Gastrocnemius medialis (tissue), 4 donors: ENCODE measurements around the gene ADGRB3. TPM values are rescaled to one million over a fixed set of nuclear protein-coding genes. Genes with fewer than 3 reads are reported as not detected.

Source experiments
- ATAC-seq, 2 donors: fragments of 150-250 bp; one replicate each; pipeline ENCODE4 v1.9.1; 2016
- DNase-seq, 2 donors: peaks; one replicate each; pipeline ENCODE4 v3.0.0-alpha.2; 2019
- H3K27ac ChIP-seq, 4 donors: fragments of 200-600 bp; sonication (generic); 1 replicate in 1 of 4; 2 replicates in 3 of 4; pipeline ENCODE4 v1.5.1; 2016 to 2018; ENCODE audit warnings: mild to moderate bottlenecking in 2 of 4, moderate library complexity in 1 of 4
- H3K27me3 ChIP-seq, 3 donors: fragments of 200-600 bp; sonication (generic) in 2 of 3; 1 replicate in 1 of 3; 2 replicates in 2 of 3; pipeline versions ENCODE4 v1.5.1 to v1.6.0; 2016 to 2019; ENCODE audit warnings: mild to moderate bottlenecking in 1 of 3, moderate library complexity in 1 of 3
- H3K36me3 ChIP-seq, 2 donors: fragments of 200-600 bp; sonication (generic) in 1 of 2; one replicate each; pipeline ENCODE4 v1.5.1; 2017 to 2018
- H3K4me1 ChIP-seq, 2 donors: fragments of 200-600 bp; sonication (generic) in 1 of 2; one replicate each; pipeline ENCODE4 v1.5.1; 2016 to 2017; ENCODE audit warnings: mild to moderate bottlenecking in 2 of 2
- H3K4me3 ChIP-seq, 4 donors: fragments of 200-600 bp; sonication (generic) in 3 of 4; 1 replicate in 1 of 4; 2 replicates in 3 of 4; pipeline ENCODE4 v1.5.1; 2016 to 2019; ENCODE audit warnings: mild to moderate bottlenecking in 2 of 4
- H3K9me3 ChIP-seq, 3 donors: fragments of 200-600 bp; sonication (generic) in 2 of 3; 1 replicate in 1 of 3; 2 replicates in 2 of 3; pipeline ENCODE4 v1.5.1; 2016 to 2019
- CTCF ChIP-seq, 5 experiments: fragments of 450-650 bp in 3 of 5; fragments of 200-600 bp in 2 of 5; sonication (generic) in 2 of 5; IDR thresholded peaks in 4 of 5; conservative IDR thresholded peaks in 1 of 5; 1 replicate in 4 of 5; 2 replicates in 1 of 5; pipeline ENCODE4 v1.5.1; 2016 to 2019; ENCODE audit warnings: antibody characterized with exemption in 5 of 5, mild to moderate bottlenecking in 3 of 5, moderate library complexity in 3 of 5
- POLR2A ChIP-seq, 2 donors: fragments of 450-650 bp; IDR thresholded peaks; one replicate each; pipeline ENCODE4 v1.6.1; 2017; ENCODE audit warnings: antibody characterized with exemption in 2 of 2, mild to moderate bottlenecking in 2 of 2, moderate library complexity in 2 of 2
- in situ Hi-C, 4 donors: fragments of 200-750 bp; cut with MboI; loops; one replicate each; pipeline versions ENCODE4 v1.15.0 to v1.8.0; 2017; ENCODE audit warnings: low sequenced_read_pairs in 4 of 4
- intact Hi-C: fragments of 100-400 bp; cut with DNase I; formaldehyde crosslinking; loops from one replicate; pipeline ENCODE4 v1.15.1; 2023; ENCODE audit warnings: low total_unique reads
- total RNA-seq, 4 donors: library from RNA; depleted of rRNA; stranded (reverse); fragments of >200 nt; gene quantifications; one replicate each; pipeline versions ENCODE4 v1.1.0 to v1.2.3, GENCODE V29; 2016

Gene ADGRB3
- total RNA-seq, 4 donors from 2014 or later, result 0.56 to 0.58 (median 0.58) TPM; not detected in 1

- H3K4me3 ChIP-seq, result no peak overlapping the region
- intact Hi-C loops (no loop called here), in situ Hi-C loops (no loop called here)
- H3K36me3 ChIP-seq, result no peaks in the 10 kb centered on the region
- H3K9me3 ChIP-seq, result no peaks in the 10 kb centered on the region
- H3K27ac ChIP-seq, result no peak overlapping the region
- ATAC-seq (no peak), DNase-seq (no peak)
- TF ChIP-seq CTCF (IDR thresholded peaks at IDR 0.05 in 4 of 5, conservative IDR thresholded peaks at IDR 0.05 in 1 of 5), result no peak
- no peaks in the 10 kb centered on the region for H3K4me1 ChIP-seq
- no peaks in the 10 kb centered on the region for H3K27me3 ChIP-seq
These were observed 756.0 kb downstream of the ADGRB3 start for GRCh38 chr6:69391106-69391505.

GRCh38 chr6:69392745-69393144 is 757.7 kb downstream of the ADGRB3 start:
- Histone ChIP-seq H3K27ac (no peak overlapping the region), H3K9me3 (no peaks in the 10 kb centered on the region), H3K4me1 (no peaks in the 10 kb centered on the region), H3K36me3 (no peaks in the 10 kb centered on the region), H3K27me3 (no peaks in the 10 kb centered on the region), H3K4me3 (no peak overlapping the region)
- intact Hi-C loops, result no loop called here
- DNase-seq (no peak), ATAC-seq (no peak)
- no peak for TF ChIP-seq POLR2A (IDR thresholded peaks at IDR 0.05)
- TF ChIP-seq CTCF (IDR thresholded peaks at IDR 0.05 in 4 of 5, conservative IDR thresholded peaks at IDR 0.05 in 1 of 5), result no peak
- in situ Hi-C loops, result no loop called here

- Histone ChIP-seq H3K9me3 (no peaks in the 10 kb centered on the region), H3K4me1 (no peaks in the 10 kb centered on the region), H3K27me3 (no peaks in the 10 kb centered on the region), H3K27ac (no peak overlapping the region), H3K36me3 (no peaks in the 10 kb centered on the region), H3K4me3 (no peak overlapping the region)
- DNase-seq (no peak), ATAC-seq (no peak)
- TF ChIP-seq CTCF (IDR thresholded peaks at IDR 0.05 in 4 of 5, conservative IDR thresholded peaks at IDR 0.05 in 1 of 5) (no peak), POLR2A (IDR thresholded peaks at IDR 0.05) (no peak)
- intact Hi-C loops, result no loop called here
- in situ Hi-C loops, result no loop called here
These were observed 763.2 kb downstream of the ADGRB3 start for GRCh38 chr6:69398311-69398710.

GRCh38 chr6:69398729-69399128 is 763.6 kb downstream of the ADGRB3 start:
- H3K36me3 ChIP-seq, result no peaks in the 10 kb centered on the region
- no peaks in the 10 kb centered on the region for H3K9me3 ChIP-seq
- no peaks in the 10 kb centered on the region for H3K27me3 ChIP-seq
- DNase-seq (no peak), ATAC-seq (no peak)
- H3K4me3 ChIP-seq, result no peak overlapping the region
- H3K4me1 ChIP-seq, result no peaks in the 10 kb centered on the region
- intact Hi-C loops, result no loop called here
- in situ Hi-C loops, result no loop called here
- no peak for TF ChIP-seq POLR2A (IDR thresholded peaks at IDR 0.05)
- no peak for TF ChIP-seq CTCF (IDR thresholded peaks at IDR 0.05 in 4 of 5, conservative IDR thresholded peaks at IDR 0.05 in 1 of 5)
- no peak overlapping the region for H3K27ac ChIP-seq

GRCh38 chr6:69408886-69409285 is 773.8 kb downstream of the ADGRB3 start:
- Histone ChIP-seq H3K4me1 (no peaks in the 10 kb centered on the region), H3K4me3 (no peak overlapping the region), H3K27me3 (no peaks in the 10 kb centered on the region), H3K36me3 (no peaks in the 10 kb centered on the region), H3K9me3 (no peaks in the 10 kb centered on the region), H3K27ac (no peak overlapping the region)
- intact Hi-C loops (no loop called here), in situ Hi-C loops (no loop called here)
- DNase-seq (no peak), ATAC-seq (no peak)
- no peak for TF ChIP-seq CTCF (IDR thresholded peaks at IDR 0.05 in 4 of 5, conservative IDR thresholded peaks at IDR 0.05 in 1 of 5)
- no peak for TF ChIP-seq POLR2A (IDR thresholded peaks at IDR 0.05)
